RWPE2 (cell line): ENCODE measurements around the gene MARK2.

Experiments used
- ATAC-seq: fragments of 200-7000 bp; cut with Tn5 transposase; 3 replicates; pipeline ENCODE4 v1.9.1; 2021; ENCODE audit warnings: low read depth
- DNase-seq: peaks from one replicate; pipeline ENCODE4 v3.0.0-alpha.2; 2020; ENCODE audit warnings: low spot score
- H3K27ac ChIP-seq: fragments of 450-650 bp; 2 replicates; pipeline ENCODE4 v1.5.1; 2017; ENCODE audit warnings: mild to moderate bottlenecking; ENCODE audit not compliant: poor library complexity, severe bottlenecking
- H3K27me3 ChIP-seq: fragments of 250-450 bp; sonication (Bioruptor Pico); 2 replicates; pipeline ENCODE4 v1.5.1; 2021; ENCODE audit warnings: mild to moderate bottlenecking, moderate library complexity; ENCODE audit not compliant: insufficient read depth, poor library complexity, severe bottlenecking
- H3K36me3 ChIP-seq: fragments of 250-450 bp; sonication (Bioruptor Pico); 2 replicates; pipeline ENCODE4 v1.5.1; 2020; ENCODE audit warnings: low read depth, mild to moderate bottlenecking, moderate library complexity
- H3K4me1 ChIP-seq: fragments of 250-450 bp; sonication (Bioruptor Pico); 2 replicates; pipeline ENCODE4 v1.5.1; 2021; ENCODE audit warnings: mild to moderate bottlenecking, moderate library complexity; ENCODE audit not compliant: insufficient read depth, poor library complexity, severe bottlenecking
- H3K4me3 ChIP-seq: fragments of 250-450 bp; sonication (Bioruptor Pico); 2 replicates; pipeline ENCODE4 v1.5.1; 2021; ENCODE audit warnings: mild to moderate bottlenecking, moderate library complexity; ENCODE audit not compliant: severe bottlenecking
- H3K9me3 ChIP-seq: fragments of 250-450 bp; sonication (Bioruptor Pico); 2 replicates; pipeline ENCODE4 v1.5.1; 2021; ENCODE audit warnings: mild to moderate bottlenecking, moderate library complexity; ENCODE audit not compliant: severe bottlenecking
- CTCF ChIP-seq: fragments of 450-650 bp; IDR thresholded peaks from one replicate; pipeline ENCODE4 v1.5.1; 2017; ENCODE audit warnings: mild to moderate bottlenecking, moderate library complexity; ENCODE audit not compliant: poor library complexity, severe bottlenecking

The MARK2 gene

GRCh38 chr11:63918507-63919191, 79.7 kb downstream of the MARK2 start:
- no peak for DNase-seq
- Histone ChIP-seq H3K27ac (no peak overlapping the region), H3K4me1 (no peaks in the 10 kb centered on the region), H3K27me3 (peaks cover 4% of the 10 kb centered on the region), H3K36me3 (no peaks in the 10 kb centered on the region), H3K4me3 (no peak overlapping the region), H3K9me3 (no peaks in the 10 kb centered on the region)
- no peak for TF ChIP-seq CTCF
- ATAC-seq = no peak

- H3K9me3 ChIP-seq = no peaks in the 10 kb centered on the region
- ATAC-seq (no peak), DNase-seq (no peak)
- TF ChIP-seq CTCF = no peak
- no peak overlapping the region for H3K27ac ChIP-seq
- no peak overlapping the region for H3K4me3 ChIP-seq
- H3K4me1 ChIP-seq = no peaks in the 10 kb centered on the region
- H3K36me3 ChIP-seq = no peaks in the 10 kb centered on the region
- H3K27me3 ChIP-seq = peaks cover 4% of the 10 kb centered on the region
These were observed 80.6 kb downstream of the MARK2 start for GRCh38 chr11:63919267-63920125.

GRCh38 chr11:63920126-63920938, 81.4 kb downstream of the MARK2 start:
- peaks cover 4% of the 10 kb centered on the region for H3K27me3 ChIP-seq
- H3K4me3 ChIP-seq = no peak overlapping the region
- no peaks in the 10 kb centered on the region for H3K4me1 ChIP-seq
- no peaks in the 10 kb centered on the region for H3K36me3 ChIP-seq
- no peaks in the 10 kb centered on the region for H3K9me3 ChIP-seq
- no peak for TF ChIP-seq CTCF
- ATAC-seq (no peak), DNase-seq (no peak)
- H3K27ac ChIP-seq = no peak overlapping the region

GRCh38 chr11:63920939-63921417, 82.1 kb downstream of the MARK2 start:
- ATAC-seq (no peak), DNase-seq (no peak)
- Histone ChIP-seq H3K36me3 (no peaks in the 10 kb centered on the region), H3K4me1 (no peaks in the 10 kb centered on the region), H3K27me3 (peaks cover 4% of the 10 kb centered on the region), H3K9me3 (no peaks in the 10 kb centered on the region), H3K27ac (no peak overlapping the region), H3K4me3 (no peak overlapping the region)
- TF ChIP-seq CTCF = no peak
